Osteoblast (primary cell): Measurements from ENCODE around the gene SLC13A3. TPM values are rescaled to one million over a fixed set of nuclear protein-coding genes. Genes with fewer than 3 reads are reported as not detected.

Experiments
- DNase-seq: peaks from one replicate; pipeline ENCODE4 v3.0.0; 2011; ENCODE audit warnings: low spot score, mixed read lengths; ENCODE audit not compliant: insufficient read length; ENCODE audit errors: missing footprints
- H2AFZ ChIP-seq: 2 replicates; pipeline ENCODE4 v1.6.0; 2011; ENCODE audit warnings: mild to moderate bottlenecking, low read length
- H3K27ac ChIP-seq: 2 replicates; pipeline ENCODE4 v1.5.1; 2011; ENCODE audit warnings: mild to moderate bottlenecking, low read depth, low read length, moderate library complexity
- H3K27me3 ChIP-seq: 2 replicates; pipeline ENCODE4 v1.6.0; 2012; ENCODE audit warnings: mild to moderate bottlenecking, control low read depth, inconsistent platforms, low read length, moderate library complexity; ENCODE audit not compliant: insufficient read depth
- H3K36me3 ChIP-seq: 2 replicates; pipeline ENCODE4 v1.5.1; 2011; ENCODE audit warnings: mild to moderate bottlenecking, low read length, control low read depth, moderate library complexity; ENCODE audit not compliant: insufficient read depth
- H3K4me1 ChIP-seq: 2 replicates; pipeline ENCODE4 v1.5.1; 2011; ENCODE audit warnings: mild to moderate bottlenecking, low read length, control low read depth, moderate library complexity; ENCODE audit not compliant: insufficient read depth
- H3K4me2 ChIP-seq: 2 replicates; pipeline ENCODE4 v1.6.0; 2011; ENCODE audit warnings: mild to moderate bottlenecking, low read length; ENCODE audit not compliant: insufficient read depth
- H3K4me3 ChIP-seq: fragments of 200-600 bp; sonication (generic); 3 replicates; pipeline ENCODE4 v1.5.1; 2012; ENCODE audit warnings: mild to moderate bottlenecking, low read length, inconsistent platforms; ENCODE audit not compliant: insufficient read depth
- H3K79me2 ChIP-seq: 2 replicates; pipeline ENCODE4 v1.6.0; 2012; ENCODE audit warnings: mild to moderate bottlenecking, low read length, control low read depth, inconsistent platforms; ENCODE audit not compliant: insufficient read depth
- H3K9me3 ChIP-seq: 2 replicates; pipeline ENCODE4 v1.5.1; 2011; ENCODE audit warnings: low read depth, low read length, control low read depth
- H4K20me1 ChIP-seq: 2 replicates; pipeline ENCODE4 v1.6.0; 2012; ENCODE audit warnings: mild to moderate bottlenecking, low read length, control low read depth; ENCODE audit not compliant: insufficient read depth
- CTCF ChIP-seq: IDR thresholded peaks from 2 replicates; pipeline ENCODE4 v1.5.1; 2011; ENCODE audit warnings: mild to moderate bottlenecking, low read depth, low read length, moderate library complexity; ENCODE audit errors: extremely low read depth
- total RNA-seq: library from RNA; depleted of rRNA; stranded (reverse); fragments of >200 nt; gene quantifications from 2 replicates; pipeline ENCODE4 v1.2.3, GENCODE V29; 2012

The SLC13A3 gene
- total RNA-seq, 1 donor, result 1.8 TPM

- no peaks in the 10 kb centered on the region for H4K20me1 ChIP-seq
- no peak for DNase-seq
- H2AFZ ChIP-seq, result no peak overlapping the region
- TF ChIP-seq CTCF, result no peak
- H3K9me3 ChIP-seq, result no peaks in the 10 kb centered on the region
- no peak overlapping the region for H3K27ac ChIP-seq
- no peaks in the 10 kb centered on the region for H3K27me3 ChIP-seq
- H3K79me2 ChIP-seq, result no peaks in the 10 kb centered on the region
- H3K4me1 ChIP-seq, result peaks cover 5% of the 10 kb centered on the region
- H3K36me3 ChIP-seq, result no peaks in the 10 kb centered on the region
- H3K4me2 ChIP-seq, result no peak overlapping the region
- H3K4me3 ChIP-seq, result no peak overlapping the region
These were observed 6.5 kb downstream of the SLC13A3 start for GRCh38 chr20:46644733-46645132.

GRCh38 chr20:46644160-46644559 is 7.1 kb downstream of the SLC13A3 start:
- no peaks in the 10 kb centered on the region for H3K9me3 ChIP-seq
- TF ChIP-seq CTCF, result no peak
- no peak for DNase-seq
- H3K79me2 ChIP-seq, result no peaks in the 10 kb centered on the region
- no peak overlapping the region for H3K27ac ChIP-seq
- no peak overlapping the region for H2AFZ ChIP-seq
- peaks cover 5% of the 10 kb centered on the region for H3K4me1 ChIP-seq
- no peak overlapping the region for H3K4me2 ChIP-seq
- H4K20me1 ChIP-seq, result no peaks in the 10 kb centered on the region
- H3K4me3 ChIP-seq, result no peak overlapping the region
- no peaks in the 10 kb centered on the region for H3K36me3 ChIP-seq
- H3K27me3 ChIP-seq, result no peaks in the 10 kb centered on the region

- Histone ChIP-seq H3K27me3 (no peaks in the 10 kb centered on the region), H2AFZ (no peak overlapping the region), H3K9me3 (no peaks in the 10 kb centered on the region), H3K4me1 (peaks cover 5% of the 10 kb centered on the region), H3K4me2 (no peak overlapping the region), H3K79me2 (no peaks in the 10 kb centered on the region), H4K20me1 (no peaks in the 10 kb centered on the region), H3K27ac (no peak overlapping the region), H3K4me3 (no peak overlapping the region), H3K36me3 (no peaks in the 10 kb centered on the region)
- DNase-seq, result no peak
- no peak for TF ChIP-seq CTCF
These were observed 8.3 kb downstream of the SLC13A3 start for GRCh38 chr20:46642969-46643343.

GRCh38 chr20:46642265-46642968 is 8.8 kb downstream of the SLC13A3 start:
- Histone ChIP-seq H3K27me3 (no peaks in the 10 kb centered on the region), H3K4me1 (peaks cover 5% of the 10 kb centered on the region), H2AFZ (no peak overlapping the region), H3K36me3 (no peaks in the 10 kb centered on the region), H3K79me2 (no peaks in the 10 kb centered on the region), H3K4me2 (no peak overlapping the region), H3K9me3 (no peaks in the 10 kb centered on the region), H3K4me3 (no peak overlapping the region), H4K20me1 (no peaks in the 10 kb centered on the region), H3K27ac (no peak overlapping the region)
- TF ChIP-seq CTCF, result no peak
- no peak for DNase-seq
